ENCODE measurements around the gene LHFPL3.

GRCh38 chr7:104846731-104847130 is 518.3 kb downstream of the LHFPL3 start:
- TF ChIP-seq CTCF (IDR thresholded peaks at IDR 0.05) (no peak), POLR2A (IDR thresholded peaks at IDR 0.05) (no peak)

Data from thyroid gland (tissue), 4 donors.